HepG2 (cell line): ENCODE data around the gene MPP3.

Source experiments
- ATF7-NPFF ChIP-seq: sonication (generic); formaldehyde crosslinking; IDR thresholded peaks from 2 replicates; pipeline ENCODE4 v1.8.1; 2023; ENCODE audit warnings: mild to moderate bottlenecking, low read depth, missing genetic modification reagents, moderate library complexity
- CTCF ChIP-seq: sonication (generic); formaldehyde crosslinking; IDR thresholded peaks from 2 replicates; pipeline ENCODE4 v1.5.0; 2020; ENCODE audit warnings: mild to moderate bottlenecking, missing genetic modification reagents, moderate library complexity
- ETV5 ChIP-seq: IDR thresholded peaks from 2 replicates; pipeline ENCODE4 v1.6.1; 2018; ENCODE audit warnings: missing biosample characterization, missing genetic modification reagents, inconsistent platforms, borderline replicate concordance
- MAX ChIP-seq: IDR thresholded peaks from 2 replicates; pipeline ENCODE4 v1.6.1; 2012; ENCODE audit warnings: inconsistent platforms
- MYC ChIP-seq: sonication (generic); formaldehyde crosslinking; IDR thresholded peaks from 2 replicates; pipeline ENCODE4 v1.9.0; 2021; ENCODE audit warnings: missing genetic modification reagents, borderline replicate concordance
- ZNF431 ChIP-seq: sonication (generic); formaldehyde crosslinking; IDR thresholded peaks from 2 replicates; pipeline ENCODE4 v1.9.0; 2022; ENCODE audit warnings: missing genetic modification reagents, low read depth, mild to moderate bottlenecking, borderline replicate concordance
- ZNF772 ChIP-seq: sonication (generic); formaldehyde crosslinking; IDR thresholded peaks from 2 replicates; pipeline ENCODE4 v1.5.0; 2020; ENCODE audit warnings: mild to moderate bottlenecking, missing genetic modification reagents

GRCh38 chr17:43844241-43844640 is 11.3 kb upstream of the MPP3 start:
- TF ChIP-seq MYC (CRISPR knock-in tag) (no peak), ETV5 (CRISPR knock-in tag) (no peak), ATF7-NPFF (CRISPR knock-in tag) (no peak), ZNF431 (CRISPR knock-in tag) (no peak), ZNF772 (CRISPR knock-in tag) (no peak), CTCF (no peak), MAX (no peak)
